ENCODE results near the gene GSTO2. TPM values are rescaled to one million over a fixed set of nuclear protein-coding genes. Genes with fewer than 3 reads are reported as not detected.

The GSTO2 gene
- total RNA-seq, 2 experiments from 2014 or later: 0.96 to 1.3 TPM

- Mint-ChIP-seq H3K4me1 (peaks cover 20% of the 10 kb centered on the region), H3K27me3 (peaks cover 2% of the 10 kb centered on the region), H3K27ac (no peak overlapping the region), H3K4me3 (no peak overlapping the region), H3K9me3 (ENCODE audit: low read depth) (peaks cover 4% of the 10 kb centered on the region), H3K36me3 (peaks cover 2% of the 10 kb centered on the region)
- ATAC-seq: no peak
- no peak for DNase-seq
- CTCF ChIA-PET: interaction anchor here (0.6 to 3.7 kb wide), 5 partner anchors 7 to 51 kb away, joined by 3 to 30 read pairs (median 5); no protein-coding TSS in a partner anchor
Observed at GRCh38 chr10:104299031-104299904, 30.3 kb downstream of the GSTO2 start.

DNA sequence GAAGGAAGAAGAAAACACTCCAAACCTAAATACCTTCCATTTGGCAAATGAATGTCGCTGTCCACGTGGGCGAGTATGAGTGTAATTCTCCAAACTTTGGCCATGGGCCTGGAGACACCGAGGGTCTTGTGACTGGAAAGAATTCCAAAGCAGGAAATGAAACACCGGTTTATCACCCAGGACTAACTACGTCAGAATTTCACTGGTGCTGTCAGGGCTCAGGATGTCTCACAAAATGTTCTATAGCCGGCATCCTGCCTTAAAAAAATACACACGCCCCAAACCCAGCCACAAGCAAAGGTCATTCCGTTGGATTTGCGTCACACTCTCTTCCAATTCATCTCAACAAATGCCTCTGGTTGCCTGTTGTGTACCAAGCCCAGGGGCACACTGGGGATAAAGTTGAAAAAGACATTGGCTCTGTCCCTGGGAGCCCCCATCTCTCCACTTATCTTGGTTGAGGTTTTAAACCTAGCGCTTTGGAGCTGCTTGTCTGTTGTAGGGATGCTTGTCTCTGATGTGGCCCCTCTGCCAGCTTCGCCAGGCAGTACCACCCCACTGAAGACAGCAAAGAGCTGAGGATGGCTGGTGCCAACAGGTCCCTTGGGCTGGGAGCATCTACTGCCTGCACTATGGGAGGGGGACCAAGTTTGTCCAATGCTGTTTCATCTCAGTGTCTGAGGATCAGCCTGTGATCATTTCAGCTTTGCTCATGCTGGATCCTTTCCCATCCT, 31.2 kb downstream of the GSTO2 start:
- Mint-ChIP-seq H3K4me3 (no peak overlapping the region), H3K27ac (no peak overlapping the region), H3K4me1 (peaks cover 23% of the 10 kb centered on the region)

DNA sequence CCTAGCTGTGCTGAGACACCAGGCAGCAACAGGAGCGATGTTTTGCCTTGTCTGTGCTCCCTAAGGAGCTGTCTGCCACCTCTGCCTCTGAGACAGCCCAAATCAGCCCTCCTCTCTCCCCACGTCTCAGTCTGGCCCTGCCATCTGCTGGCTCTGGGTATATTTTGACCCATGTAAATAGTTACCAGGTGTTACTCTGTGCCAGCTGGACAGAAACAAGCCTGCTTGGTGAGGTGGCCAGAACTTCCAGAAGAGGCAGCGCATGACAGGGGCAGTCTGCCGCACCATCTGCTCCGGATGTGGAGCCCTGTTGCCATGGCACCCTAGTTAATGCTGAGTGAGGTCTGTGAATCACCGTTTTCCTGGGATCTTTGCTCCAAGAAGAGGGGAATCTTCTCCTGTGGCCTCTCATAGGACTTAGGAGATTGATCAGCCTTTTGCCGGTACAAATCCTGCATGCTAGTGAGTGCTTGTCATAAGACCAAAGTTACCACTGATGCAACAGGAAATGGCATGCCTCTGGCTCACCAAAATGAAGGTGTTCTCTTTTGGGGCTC, 31.8 kb downstream of the GSTO2 start:
- Mint-ChIP-seq H3K4me3 (no peak overlapping the region), H3K9me3 (ENCODE audit: low read depth) (peaks cover 4% of the 10 kb centered on the region), H3K36me3 (peaks cover 2% of the 10 kb centered on the region), H3K27ac (peak overlapping the region; percentile 6), H3K27me3 (no peaks in the 10 kb centered on the region), H3K4me1 (peaks cover 24% of the 10 kb centered on the region)
- DNase-seq: no peak
- peak; percentile 48 for ATAC-seq
- CTCF ChIA-PET: interaction anchor here (0.8 to 3.7 kb wide), 4 partner anchors 9 to 53 kb away, joined by 3 to 30 read pairs (median 4); partner anchors contain the start of gene CFAP58

More for the DNA sequence above, 31.2 kb downstream of the GSTO2 start:
- H3K36me3 Mint-ChIP-seq: peaks cover 2% of the 10 kb centered on the region
- H3K27me3 Mint-ChIP-seq: peaks cover 2% of the 10 kb centered on the region
- DNase-seq: no peak
- CTCF ChIA-PET: interaction anchor here (0.8 to 3.7 kb wide), 6 partner anchors 8 to 54 kb away, joined by 3 to 30 read pairs (median 5); partner anchors contain the start of gene CFAP58
- peaks cover 4% of the 10 kb centered on the region for H3K9me3 Mint-ChIP-seq (ENCODE audit: low read depth)
- no peak for ATAC-seq

DNA sequence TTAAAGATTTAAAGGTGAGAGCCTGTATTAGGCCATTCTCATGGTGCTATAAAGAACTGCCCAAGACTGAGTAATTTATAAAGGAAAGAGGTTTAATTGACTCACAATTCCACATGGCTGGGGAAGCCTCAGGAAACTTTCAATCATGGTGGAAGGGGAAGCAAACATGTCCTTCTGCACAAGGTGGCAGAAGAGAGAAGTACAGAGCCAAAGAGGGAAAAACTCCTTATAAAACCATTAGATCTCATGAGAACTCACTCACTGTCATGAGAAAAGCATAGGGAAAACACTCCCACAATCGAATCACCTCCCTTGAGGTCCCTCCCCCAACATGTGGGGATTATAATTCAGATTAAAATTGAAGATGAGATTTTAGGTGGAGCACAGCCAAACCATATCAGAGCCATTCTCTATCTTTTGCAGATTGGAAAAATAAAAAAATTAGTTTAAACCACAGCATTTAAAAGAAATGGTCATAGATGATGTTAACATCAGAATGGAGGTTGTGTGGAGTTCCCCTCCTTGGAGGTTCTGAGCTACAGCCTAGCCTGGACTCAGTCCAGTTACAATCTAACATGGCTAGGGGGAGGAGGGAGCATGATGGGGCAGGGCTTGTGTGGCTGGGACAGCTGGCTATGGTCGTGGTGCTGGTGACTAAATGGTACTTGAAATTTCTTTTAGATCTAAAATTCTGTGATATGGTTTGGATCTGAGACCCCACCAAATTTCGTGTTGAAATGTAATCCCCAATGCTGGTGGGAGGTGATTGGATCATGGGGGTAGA, 33.1 kb downstream of the GSTO2 start:
- H3K4me3 Mint-ChIP-seq: no peak overlapping the region
- DNase-seq: no peak
- H3K27me3 Mint-ChIP-seq: no peaks in the 10 kb centered on the region
- peaks cover 4% of the 10 kb centered on the region for H3K9me3 Mint-ChIP-seq (ENCODE audit: low read depth)
- no peak overlapping the region for H3K27ac Mint-ChIP-seq
- no peak for ATAC-seq
- CTCF ChIA-PET: interaction anchor here (0.9 to 14.7 kb wide), 4 partner anchors 7 to 48 kb away, joined by 3 to 270 read pairs (median 25); partner anchors contain the start of gene CFAP58
- peaks cover 2% of the 10 kb centered on the region for H3K36me3 Mint-ChIP-seq
- peaks cover 29% of the 10 kb centered on the region for H3K4me1 Mint-ChIP-seq

DNA sequence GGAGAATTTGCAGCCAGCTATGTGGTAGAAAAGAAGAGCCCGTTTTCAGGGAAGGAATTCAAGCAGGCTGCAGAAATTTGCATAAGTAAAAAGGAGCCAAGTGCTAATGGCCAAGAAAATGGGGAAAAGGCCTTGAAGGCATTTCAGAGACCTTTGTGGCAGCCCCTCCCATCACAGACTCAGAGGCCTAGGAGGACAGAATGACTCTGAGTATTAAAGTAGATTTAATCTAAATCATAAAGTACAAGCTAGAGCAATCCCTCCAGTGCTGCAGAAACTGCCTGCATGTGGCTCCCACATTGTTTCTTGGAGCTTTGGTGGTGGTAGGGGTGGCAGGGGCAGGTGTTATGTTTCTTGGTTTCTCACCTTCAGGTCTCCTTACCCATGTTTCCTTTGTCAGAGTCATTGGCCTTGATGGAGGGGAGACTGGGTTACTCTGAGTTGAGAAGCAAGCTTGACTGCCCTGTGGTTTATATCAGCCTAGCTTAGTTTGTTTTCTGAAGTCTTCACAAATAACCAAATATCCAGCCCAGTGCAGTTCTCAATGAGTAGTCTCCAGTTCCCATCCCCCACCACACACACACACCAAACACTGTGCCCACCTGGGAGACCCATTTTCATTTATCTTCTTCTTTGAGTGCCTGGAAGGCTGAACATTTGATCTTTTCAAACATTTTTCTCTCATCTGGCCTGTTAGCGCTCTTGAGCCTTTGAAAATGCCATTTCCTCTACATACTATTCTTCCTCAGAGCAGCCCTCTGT, 34.8 kb downstream of the GSTO2 start:
- DNase-seq (no peak), ATAC-seq (no peak)
- H3K36me3 Mint-ChIP-seq: peaks cover 4% of the 10 kb centered on the region
- no peak overlapping the region for H3K4me3 Mint-ChIP-seq
- H3K27me3 Mint-ChIP-seq: no peaks in the 10 kb centered on the region
- CTCF ChIA-PET: interaction anchor here (1.0 to 14.7 kb wide), 6 partner anchors 8 to 46 kb away, joined by 3 to 270 read pairs (median 23); partner anchors contain the start of gene CFAP58
- H3K27ac Mint-ChIP-seq: no peak overlapping the region
- H3K9me3 Mint-ChIP-seq (ENCODE audit: low read depth): peaks cover 4% of the 10 kb centered on the region
- H3K4me1 Mint-ChIP-seq: peaks cover 41% of the 10 kb centered on the region

DNA sequence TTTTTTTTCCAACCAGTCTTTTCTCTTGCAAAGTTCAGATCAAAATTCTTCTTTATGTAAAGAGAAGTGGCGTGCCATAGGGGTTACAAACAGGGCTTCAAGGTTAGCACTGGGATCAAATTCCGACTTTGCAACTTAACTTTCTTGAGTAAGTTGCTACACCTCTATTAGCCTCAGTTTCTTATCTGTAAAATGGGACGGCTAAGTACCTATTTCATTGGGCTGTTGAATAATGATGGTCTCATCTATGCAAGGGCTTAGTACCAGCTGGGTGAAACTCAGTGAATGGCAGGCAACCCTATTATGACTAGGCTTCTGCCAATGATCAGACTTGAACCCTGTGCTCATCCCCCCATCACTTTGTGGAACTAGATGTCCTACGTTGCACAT, 35.4 kb downstream of the GSTO2 start:
- H3K27ac Mint-ChIP-seq: no peak overlapping the region
- peaks cover 46% of the 10 kb centered on the region for H3K4me1 Mint-ChIP-seq
- CTCF ChIA-PET: interaction anchor here (1.0 to 14.7 kb wide), 7 partner anchors 9 to 46 kb away, joined by 3 to 270 read pairs (median 11); partner anchors contain the start of gene CFAP58
- H3K36me3 Mint-ChIP-seq: peaks cover 6% of the 10 kb centered on the region
- ATAC-seq: no peak
- DNase-seq: no peak
- H3K27me3 Mint-ChIP-seq: no peaks in the 10 kb centered on the region
- peaks cover 4% of the 10 kb centered on the region for H3K9me3 Mint-ChIP-seq (ENCODE audit: low read depth)
- no peak overlapping the region for H3K4me3 Mint-ChIP-seq

DNA sequence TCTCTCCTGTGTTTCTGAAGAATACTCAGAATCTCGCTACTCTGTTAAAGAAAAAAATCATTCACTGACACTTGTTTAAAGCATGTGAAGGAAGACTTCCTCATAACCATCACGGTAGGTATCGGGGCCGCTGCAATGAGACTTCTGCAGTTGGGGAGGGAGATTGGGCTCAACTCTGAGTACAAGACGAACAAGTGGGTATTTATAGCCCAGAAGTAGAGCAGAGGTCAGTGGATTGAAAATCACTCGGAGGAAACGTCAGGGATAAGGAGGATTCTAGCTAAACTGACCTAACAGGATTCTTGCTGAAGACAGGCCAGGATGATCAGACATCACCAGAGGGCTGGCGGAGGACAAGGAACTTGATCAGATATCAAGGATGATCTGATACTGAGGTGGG, 35.9 kb downstream of the GSTO2 start:
- CTCF ChIA-PET: interaction anchor here (1.1 to 14.7 kb wide), 19 partner anchors 9 to 69 kb away, joined by 3 to 270 read pairs (median 8); partner anchors contain the start of genes CFAP58, GSTO1 and ITPRIP
- Mint-ChIP-seq H3K36me3 (peaks cover 8% of the 10 kb centered on the region), H3K27ac (no peak overlapping the region), H3K27me3 (no peaks in the 10 kb centered on the region), H3K4me3 (no peak overlapping the region), H3K9me3 (ENCODE audit: low read depth) (peaks cover 4% of the 10 kb centered on the region), H3K4me1 (peaks cover 49% of the 10 kb centered on the region)
- ATAC-seq: no peak
- no peak for DNase-seq

GRCh38 chr10:104306897-104307296, 37.9 kb downstream of the GSTO2 start:
- Mint-ChIP-seq H3K27me3 (no peaks in the 10 kb centered on the region), H3K4me1 (peaks cover 44% of the 10 kb centered on the region), H3K36me3 (peaks cover 15% of the 10 kb centered on the region), H3K9me3 (ENCODE audit: low read depth) (peaks cover 4% of the 10 kb centered on the region), H3K4me3 (no peak overlapping the region), H3K27ac (no peak overlapping the region)
- no peak for DNase-seq
- ATAC-seq: no peak
- CTCF ChIA-PET: interaction anchor here (1.0 to 14.7 kb wide), 12 partner anchors 9 to 43 kb away, joined by 3 to 270 read pairs (median 8); partner anchors contain the start of genes CFAP58 and ITPRIP

DNA sequence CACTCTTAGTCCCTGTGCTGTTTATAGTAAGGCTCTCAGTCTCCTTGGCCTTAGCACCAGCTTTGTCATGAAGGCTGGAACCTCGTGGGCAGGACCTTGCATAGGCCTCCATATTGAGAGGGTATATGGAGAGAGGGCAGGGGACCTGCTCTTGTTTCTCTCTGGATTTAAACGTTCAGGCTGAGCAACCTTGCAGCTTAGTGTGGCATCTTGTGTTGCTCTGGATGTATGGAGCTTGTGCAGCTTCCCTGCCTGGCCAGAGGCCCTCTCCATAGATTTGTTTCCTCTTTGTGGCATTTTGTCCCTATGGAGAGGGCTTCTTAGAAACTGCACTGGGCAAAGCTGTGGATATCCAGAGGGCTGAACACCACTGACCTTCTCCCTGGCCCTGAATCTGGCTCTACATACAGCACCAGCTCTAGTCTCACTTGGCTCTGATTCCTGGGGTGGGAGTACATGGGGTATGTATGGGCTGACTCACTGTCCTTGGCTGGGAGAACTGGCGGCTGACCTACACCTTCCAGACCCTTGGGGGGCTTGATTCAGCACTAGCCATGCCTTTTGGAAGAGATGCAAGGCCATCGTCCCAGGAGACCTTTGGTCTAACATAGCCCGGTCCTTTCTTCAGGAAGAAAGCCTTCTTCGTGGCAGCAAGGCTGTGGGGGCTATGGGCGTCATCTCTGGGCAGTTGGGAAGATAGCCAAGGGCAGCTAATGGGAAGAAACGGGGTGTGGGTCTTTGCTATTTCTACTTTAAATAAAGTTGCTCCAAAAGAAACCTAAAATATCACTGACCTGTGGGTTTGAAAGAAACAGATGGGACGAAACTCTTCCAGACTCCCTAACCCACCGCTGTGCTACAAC, 38.8 kb downstream of the GSTO2 start:
- Mint-ChIP-seq H3K27ac (peak overlapping the region; percentile 69), H3K4me3 (no peak overlapping the region), H3K9me3 (ENCODE audit: low read depth) (peaks cover 4% of the 10 kb centered on the region), H3K36me3 (peaks cover 20% of the 10 kb centered on the region), H3K4me1 (peaks cover 44% of the 10 kb centered on the region), H3K27me3 (no peaks in the 10 kb centered on the region)
- DNase-seq (no peak), ATAC-seq (no peak)
- CTCF ChIA-PET: interaction anchor here (1.0 to 14.7 kb wide), 9 partner anchors 10 to 60 kb away, joined by 3 to 270 read pairs (median 5); partner anchors contain the start of genes CFAP58 and ITPRIP

- Mint-ChIP-seq H3K27ac (peak overlapping the region; percentile 69), H3K4me1 (peaks cover 39% of the 10 kb centered on the region), H3K27me3 (no peaks in the 10 kb centered on the region), H3K9me3 (ENCODE audit: low read depth) (no peaks in the 10 kb centered on the region), H3K4me3 (no peak overlapping the region), H3K36me3 (peaks cover 23% of the 10 kb centered on the region)
- peak; percentile 57 for DNase-seq
- CTCF ChIA-PET: interaction anchor here (1.5 to 14.7 kb wide), 7 partner anchors 13 to 61 kb away, joined by 3 to 270 read pairs (median 26); partner anchors contain the start of genes CFAP58 and ITPRIP
- peak; percentile 59 for ATAC-seq
Observed at GRCh38 chr10:104308439-104308903, 39.5 kb downstream of the GSTO2 start.

Measured in activated CD8-positive, alpha-beta memory T cell treated with anti-CD3 and anti-CD28 coated beads, Interleukin-2, amount 10 ng/mL, durations not matched to agents 7 days and 5 days (primary cell).